Large intestine (tissue), 12 donors: Measurements from ENCODE around the gene IRF2BP1. TPM values are rescaled to one million over a fixed set of nuclear protein-coding genes. Genes with fewer than 3 reads are reported as not detected.

Experiments used
- DNase-seq, 2 donors: peaks; one replicate each; pipeline versions ENCODE4 v3.0.0 to v3.0.0-alpha.2; 2013
- H3K27ac ChIP-seq: one replicate; pipeline ENCODE4 v1.5.1; 2013; ENCODE audit warnings: low read length
- H3K27me3 ChIP-seq: 2 replicates; pipeline ENCODE4 v1.6.1; 2013; ENCODE audit warnings: low read length; ENCODE audit not compliant: control insufficient read depth, insufficient read depth
- H3K36me3 ChIP-seq: 2 replicates; pipeline ENCODE4 v1.6.1; 2013; ENCODE audit warnings: low read length; ENCODE audit not compliant: control insufficient read depth, insufficient read depth
- H3K4me1 ChIP-seq: one replicate; pipeline ENCODE4 v1.6.1; 2013; ENCODE audit warnings: low read length; ENCODE audit not compliant: control insufficient read depth, insufficient read depth
- H3K4me3 ChIP-seq: one replicate; pipeline ENCODE4 v1.5.1; 2013; ENCODE audit warnings: low read length
- H3K9me3 ChIP-seq: one replicate; pipeline ENCODE4 v1.6.1; 2013; ENCODE audit warnings: mild to moderate bottlenecking, low read depth, low read length, moderate library complexity; ENCODE audit not compliant: control insufficient read depth
- WGBS: methylation state at CpG from one replicate; pipeline ENCODE4 v1.1.5; 2013; ENCODE audit warnings: low lambda C conversion rate; ENCODE audit not compliant: insufficient coverage; 5-methylcytosine and 5-hydroxymethylcytosine counted together
- long read RNA-seq, 11 donors: transcript quantifications; one replicate each; lab custom pipeline, GENCODE V29; 2026
- polyA plus RNA-seq: library from polyadenylated mRNA; unstranded; fragments of 120-200 nt; gene quantifications from one replicate; pipeline ENCODE4 v1.2.1, GENCODE V29; 2013

The IRF2BP1 gene
- polyA plus RNA-seq = 21.1 TPM
- long read RNA-seq, donor 1, transcript IRF2BP1-201 (1 exons, 2,564 nt) = major isoform, 5 of 5 reads
- long read RNA-seq, donor 1, partial matches to known transcripts = 0 of 5 reads
- long read RNA-seq, donor 1, other reads (novel, unspliced or antisense) = 0 of 5 reads
- long read RNA-seq, donor 2, transcript IRF2BP1-201 (1 exons, 2,564 nt) = major isoform, 22 of 22 reads
- long read RNA-seq, donor 2, partial matches to known transcripts = 0 of 22 reads
- long read RNA-seq, donor 2, other reads (novel, unspliced or antisense) = 0 of 22 reads
- long read RNA-seq, donor 3, transcript IRF2BP1-201 (1 exons, 2,564 nt) = major isoform, 30 of 30 reads
- long read RNA-seq, donor 3, partial matches to known transcripts = 0 of 30 reads
- long read RNA-seq, donor 3, other reads (novel, unspliced or antisense) = 0 of 30 reads
- long read RNA-seq, donor 4, partial matches to known transcripts = 0 of 4 reads
- long read RNA-seq, donor 4, other reads (novel, unspliced or antisense) = 0 of 4 reads
- long read RNA-seq, donor 5, transcript IRF2BP1-201 (1 exons, 2,564 nt) = major isoform, 9 of 9 reads
- long read RNA-seq, donor 5, partial matches to known transcripts = 0 of 9 reads
- long read RNA-seq, donor 5, other reads (novel, unspliced or antisense) = 0 of 9 reads
- long read RNA-seq, donor 6, transcript IRF2BP1-201 (1 exons, 2,564 nt) = major isoform, 18 of 18 reads
- long read RNA-seq, donor 6, partial matches to known transcripts = 0 of 18 reads
- long read RNA-seq, donor 6, other reads (novel, unspliced or antisense) = 0 of 18 reads
- long read RNA-seq, donor 7, transcript IRF2BP1-201 (1 exons, 2,564 nt) = major isoform, 12 of 12 reads
- long read RNA-seq, donor 7, partial matches to known transcripts = 0 of 12 reads
- long read RNA-seq, donor 7, other reads (novel, unspliced or antisense) = 0 of 12 reads
- long read RNA-seq, donor 8, transcript IRF2BP1-201 (1 exons, 2,564 nt) = major isoform, 22 of 22 reads
- long read RNA-seq, donor 8, partial matches to known transcripts = 0 of 22 reads
- long read RNA-seq, donor 8, other reads (novel, unspliced or antisense) = 0 of 22 reads
- long read RNA-seq, donor 9, transcript IRF2BP1-201 (1 exons, 2,564 nt) = major isoform, 8 of 8 reads
- long read RNA-seq, donor 9, partial matches to known transcripts = 0 of 8 reads
- long read RNA-seq, donor 9, other reads (novel, unspliced or antisense) = 0 of 8 reads
- long read RNA-seq, donor 10, transcript IRF2BP1-201 (1 exons, 2,564 nt) = major isoform, 12 of 12 reads
- long read RNA-seq, donor 10, partial matches to known transcripts = 0 of 12 reads
- long read RNA-seq, donor 10, other reads (novel, unspliced or antisense) = 0 of 12 reads
- long read RNA-seq, donor 11, transcript IRF2BP1-201 (1 exons, 2,564 nt) = major isoform, 10 of 10 reads
- long read RNA-seq, donor 11, partial matches to known transcripts = 0 of 10 reads
- long read RNA-seq, donor 11, other reads (novel, unspliced or antisense) = 0 of 10 reads

- Histone ChIP-seq H3K27ac (peak within 1 kb of the TSS; percentile 72), H3K9me3 (peaks cover 11% of the 10 kb centered on the region), H3K4me1 (peaks cover 40% of the 10 kb centered on the region), H3K4me3 (peak within 1 kb of the TSS; percentile 66), H3K27me3 (no peaks in the 10 kb centered on the region), H3K36me3 (peaks cover 12% of the 10 kb centered on the region)
- WGBS = no CpG with 5 or more reads among the region's 107 CpGs
- peak; percentile 89 to 96 for DNase-seq
These were observed at the start of gene IRF2BP1 for GRCh38 chr19:45885556-45886426. Gene IRF2BP1, minus strand, starts transcription at chr19:45886141. Its CDS starts 367 bp downstream, at chr19:45885774.

GRCh38 chr19:45935267-45935666 is 49.3 kb upstream of the IRF2BP1 start:
- Histone ChIP-seq H3K36me3 (no peaks in the 10 kb centered on the region), H3K27ac (no peak overlapping the region), H3K9me3 (peaks cover 6% of the 10 kb centered on the region), H3K27me3 (peaks cover 60% of the 10 kb centered on the region), H3K4me1 (no peaks in the 10 kb centered on the region), H3K4me3 (no peak overlapping the region)
- no peak for DNase-seq
- WGBS = no CpG with 5 or more reads among the region's 19 CpGs

GRCh38 chr19:45934551-45935230 is 48.8 kb upstream of the IRF2BP1 start:
- WGBS = no CpG with 5 or more reads among the region's 19 CpGs
- Histone ChIP-seq H3K27me3 (peaks cover 57% of the 10 kb centered on the region), H3K9me3 (peaks cover 3% of the 10 kb centered on the region), H3K4me1 (no peaks in the 10 kb centered on the region), H3K36me3 (no peaks in the 10 kb centered on the region), H3K27ac (no peak overlapping the region), H3K4me3 (no peak overlapping the region)
- DNase-seq = no peak

- Histone ChIP-seq H3K27me3 (peaks cover 50% of the 10 kb centered on the region), H3K27ac (no peak overlapping the region), H3K9me3 (no peaks in the 10 kb centered on the region), H3K4me3 (no peak overlapping the region), H3K36me3 (no peaks in the 10 kb centered on the region), H3K4me1 (no peaks in the 10 kb centered on the region)
- no peak for DNase-seq
- WGBS = no CpG with 5 or more reads among the region's 9 CpGs
These were observed 47.8 kb upstream of the IRF2BP1 start for GRCh38 chr19:45933759-45934158.

- Histone ChIP-seq H3K4me3 (no peak overlapping the region), H3K27me3 (peaks cover 26% of the 10 kb centered on the region), H3K4me1 (no peaks in the 10 kb centered on the region), H3K9me3 (no peaks in the 10 kb centered on the region), H3K36me3 (no peaks in the 10 kb centered on the region), H3K27ac (no peak overlapping the region)
- 83% methylated on average over 1 of the region's 3 CpGs for WGBS
- no peak for DNase-seq
These were observed 45.1 kb upstream of the IRF2BP1 start for GRCh38 chr19:45931055-45931454.

GRCh38 chr19:45929247-45929646 is 43.3 kb upstream of the IRF2BP1 start:
- no peak overlapping the region for H3K4me3 ChIP-seq
- WGBS = 80% methylated on average over 1 of the region's 2 CpGs
- no peaks in the 10 kb centered on the region for H3K9me3 ChIP-seq
- H3K36me3 ChIP-seq = no peaks in the 10 kb centered on the region
- no peaks in the 10 kb centered on the region for H3K4me1 ChIP-seq
- DNase-seq = no peak
- H3K27me3 ChIP-seq = peaks cover 13% of the 10 kb centered on the region
- H3K27ac ChIP-seq = no peak overlapping the region

GRCh38 chr19:45927565-45928261 is 41.8 kb upstream of the IRF2BP1 start:
- H3K4me1 ChIP-seq = no peaks in the 10 kb centered on the region
- H3K9me3 ChIP-seq = no peaks in the 10 kb centered on the region
- no peak overlapping the region for H3K4me3 ChIP-seq
- H3K27ac ChIP-seq = no peak overlapping the region
- H3K36me3 ChIP-seq = no peaks in the 10 kb centered on the region
- peak; percentile 86 to 92 for DNase-seq
- peaks cover 8% of the 10 kb centered on the region for H3K27me3 ChIP-seq
- 33% methylated on average over 4 of the region's 33 CpGs for WGBS

GRCh38 chr19:45924891-45925447 is 39.0 kb upstream of the IRF2BP1 start:
- no peaks in the 10 kb centered on the region for H3K36me3 ChIP-seq
- DNase-seq = no peak
- WGBS = no CpG with 5 or more reads among the region's 6 CpGs
- no peak overlapping the region for H3K4me3 ChIP-seq
- H3K27ac ChIP-seq = no peak overlapping the region
- H3K27me3 ChIP-seq = peaks cover 6% of the 10 kb centered on the region
- H3K4me1 ChIP-seq = no peaks in the 10 kb centered on the region
- no peaks in the 10 kb centered on the region for H3K9me3 ChIP-seq
